Neural cell (in vitro differentiated cells): Measurements from ENCODE around the gene CLPSL2. TPM values are rescaled to one million over a fixed set of nuclear protein-coding genes. Genes with fewer than 3 reads are reported as not detected.

Experiments
- H2AFZ ChIP-seq: fragments of 200-600, 300-800 bp; sonication (generic), shearing (Covaris generic); 2 replicates; pipeline ENCODE4 v1.6.0; 2014; ENCODE audit warnings: low read depth, mild to moderate bottlenecking, antibody characterized with exemption, low read length, moderate library complexity
- H3F3A ChIP-seq: fragments of 200-600 bp; shearing (Covaris generic); 2 replicates; pipeline ENCODE4 v1.6.1; 2016; ENCODE audit warnings: mild to moderate bottlenecking, moderate library complexity, mixed read lengths, antibody characterized with exemption, low read length; ENCODE audit not compliant: insufficient read depth, poor library complexity, severe bottlenecking
- H3K27ac ChIP-seq: fragments of 200-600, 300-800 bp; sonication (generic), shearing (Covaris generic); 2 replicates; pipeline ENCODE4 v1.5.1; 2014; ENCODE audit warnings: mild to moderate bottlenecking, low read length, moderate library complexity
- H3K27me3 ChIP-seq: fragments of 300-800, 200-600 bp; sonication (generic), shearing (Covaris generic); 2 replicates; pipeline ENCODE4 v1.6.0; 2014; ENCODE audit warnings: mild to moderate bottlenecking, low read depth, low read length, moderate library complexity; ENCODE audit not compliant: insufficient read depth
- H3K36me3 ChIP-seq: fragments of 300-800, 200-600 bp; sonication (generic), shearing (Covaris generic); 2 replicates; pipeline ENCODE4 v1.5.1; 2014; ENCODE audit warnings: mild to moderate bottlenecking, antibody characterized with exemption, low read length, moderate library complexity; ENCODE audit not compliant: insufficient read depth
- H3K4me2 ChIP-seq: fragments of 300-800, 200-600 bp; sonication (generic), shearing (Covaris generic); 2 replicates; pipeline ENCODE4 v1.6.0; 2014; ENCODE audit warnings: mild to moderate bottlenecking, low read length
- H3K4me3 ChIP-seq: fragments of 300-800, 200-600 bp; sonication (generic), shearing (Covaris generic); 2 replicates; pipeline ENCODE4 v1.5.1; 2014; ENCODE audit warnings: mild to moderate bottlenecking, low read length, moderate library complexity
- H3K79me2 ChIP-seq: fragments of 200-600 bp; shearing (Covaris generic); replicated peaks from 2 replicates; pipeline ENCODE4 v1.6.0; 2014; ENCODE audit warnings: mild to moderate bottlenecking, low read length, moderate library complexity; ENCODE audit not compliant: insufficient read depth
- H3K9ac ChIP-seq: fragments of 300-800, 200-600 bp; sonication (generic), shearing (Covaris generic); 2 replicates; pipeline ENCODE4 v1.6.1; 2016; ENCODE audit warnings: mild to moderate bottlenecking, low read length, mixed read lengths
- H3K9me2 ChIP-seq: fragments of 200-600 bp; shearing (Covaris generic); 2 replicates; pipeline ENCODE4 v1.6.1; 2016; ENCODE audit warnings: mild to moderate bottlenecking, low read length, mixed read lengths; ENCODE audit not compliant: insufficient read depth
- H3K9me3 ChIP-seq: fragments of 200-600, 300-800 bp; sonication (generic), shearing (Covaris generic); 2 replicates; pipeline ENCODE4 v1.6.1; 2016; ENCODE audit warnings: mild to moderate bottlenecking, mixed run types, low read length, moderate library complexity, mixed read lengths
- H4K20me1 ChIP-seq: fragments of 200-600 bp; shearing (Covaris generic); 2 replicates; pipeline ENCODE4 v1.6.1; 2016; ENCODE audit warnings: mild to moderate bottlenecking, mixed run types; ENCODE audit not compliant: insufficient read depth
- EP300 ChIP-seq: fragments of 450-650 bp; conservative IDR thresholded peaks from 2 replicates; pipeline ENCODE4 v1.6.1; 2014; ENCODE audit warnings: antibody characterized with exemption, mild to moderate bottlenecking, moderate library complexity; ENCODE audit not compliant: poor library complexity, severe bottlenecking
- EZH2 ChIP-seq: fragments of 200-600, 300-800 bp; shearing (Covaris generic), sonication (generic); IDR thresholded peaks from 2 replicates; pipeline ENCODE4 v1.6.1; 2014; ENCODE audit warnings: antibody characterized with exemption, low read length, borderline replicate concordance, mild to moderate bottlenecking; ENCODE audit not compliant: insufficient read depth, poor library complexity, severe bottlenecking
- MXI1 ChIP-seq: fragments of 450-650 bp; conservative IDR thresholded peaks from 2 replicates; pipeline ENCODE4 v1.6.1; 2014; ENCODE audit warnings: antibody characterized with exemption, mild to moderate bottlenecking; ENCODE audit not compliant: poor library complexity, severe bottlenecking
- POLR2AphosphoS5 ChIP-seq: IDR thresholded peaks from 2 replicates; pipeline ENCODE4 v1.6.1; 2012
- RAD21 ChIP-seq: fragments of 450-650 bp; conservative IDR thresholded peaks from 2 replicates; pipeline ENCODE4 v1.6.1; 2014; ENCODE audit warnings: antibody characterized with exemption, mild to moderate bottlenecking, moderate library complexity
- SMC3 ChIP-seq: fragments of 450-650 bp; conservative IDR thresholded peaks from 2 replicates; pipeline ENCODE4 v1.6.1; 2014; ENCODE audit warnings: antibody characterized with exemption, mild to moderate bottlenecking, moderate library complexity; ENCODE audit not compliant: poor library complexity
- TAF1 ChIP-seq: IDR thresholded peaks from 2 replicates; pipeline ENCODE4 v1.6.1; 2012; ENCODE audit warnings: low read depth
- polyA minus RNA-seq: library from RNA; depleted of rRNA, polyadenylated mRNA; stranded (reverse); fragments of >200 nt; gene quantifications from 2 replicates; pipeline ENCODE4 v1.2.3, GENCODE V29; 2014
- polyA plus RNA-seq: library from polyadenylated mRNA; depleted of rRNA; stranded (reverse); fragments of >200 nt; gene quantifications from 2 replicates; pipeline ENCODE4 v1.2.3, GENCODE V29; 2014
- TF ChIP-seq, protein P1 (sequence below): IDR thresholded peaks from 2 replicates; pipeline ENCODE4 v1.6.1; 2012; ENCODE audit warnings: borderline replicate concordance
- TF ChIP-seq, protein P2 (sequence below): fragments of 450-650 bp; IDR thresholded peaks from 2 replicates; pipeline ENCODE4 v1.5.1; 2014; ENCODE audit warnings: antibody characterized with exemption, mild to moderate bottlenecking, moderate library complexity; ENCODE audit not compliant: poor library complexity, severe bottlenecking

CLPSL2 gene, protein sequence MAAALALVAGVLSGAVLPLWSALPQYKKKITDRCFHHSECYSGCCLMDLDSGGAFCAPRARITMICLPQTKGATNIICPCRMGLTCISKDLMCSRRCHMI
- not detected in 2 replicates for polyA plus RNA-seq
- not detected in 2 replicates for polyA minus RNA-seq

DNA sequence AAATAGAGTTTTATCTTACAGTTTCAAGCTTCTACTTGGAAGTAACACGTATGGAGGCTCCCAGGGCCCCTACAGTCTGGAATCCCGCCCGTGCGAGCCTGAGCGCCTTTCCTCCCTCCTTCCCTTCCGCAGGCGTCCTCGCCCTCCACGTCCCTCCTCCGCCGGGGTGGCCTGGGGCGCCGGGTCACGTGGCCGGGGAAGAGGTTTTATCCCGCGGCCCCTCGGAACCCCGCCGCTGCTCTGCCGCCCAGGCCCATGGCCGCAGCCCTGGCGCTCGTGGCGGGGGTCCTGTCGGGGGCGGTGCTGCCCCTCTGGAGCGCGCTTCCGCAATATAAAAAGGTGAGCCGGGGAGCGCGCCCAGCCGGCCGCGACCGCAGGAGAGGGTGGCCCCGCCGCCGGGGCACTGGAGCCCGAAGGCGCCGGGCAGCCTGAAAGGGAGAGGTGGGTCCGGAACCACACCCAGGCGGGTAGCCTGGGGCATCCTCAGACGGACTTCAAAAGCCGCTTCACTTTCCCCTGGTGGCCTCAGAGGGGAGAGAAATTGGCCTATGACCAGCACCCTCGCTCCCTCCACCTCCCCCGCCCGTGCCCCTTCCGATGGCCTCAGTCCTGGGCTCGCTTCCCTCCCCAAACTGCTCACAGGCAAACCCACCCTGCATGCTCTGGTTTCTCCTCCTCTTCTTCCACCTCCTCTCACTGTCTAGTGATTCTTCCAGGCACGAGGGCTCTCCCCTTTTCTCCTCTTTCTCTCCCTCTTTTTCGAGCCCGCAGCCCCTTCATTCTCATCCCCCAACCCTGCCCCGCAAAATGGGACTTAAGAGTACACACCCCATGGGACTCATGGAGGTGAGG is at the start of gene CLPSL2:
Gene CLPSL2, plus strand, starts transcription at position 235 of the 852 bp plus-strand sequence. Its CDS starts 21 bp downstream, at position 256.
- no peaks in the 10 kb centered on the region for H3K36me3 ChIP-seq
- no peaks in the 10 kb centered on the region for H3F3A ChIP-seq
- H3K27me3 ChIP-seq = peaks cover 17% of the 10 kb centered on the region
- TF ChIP-seq MXI1 (no peak), POLR2AphosphoS5 (no peak), RAD21 (no peak), TAF1 (no peak), EZH2 (no peak), SMC3 (no peak), EP300 (no peak)
- TF ChIP-seq, protein P1, sequence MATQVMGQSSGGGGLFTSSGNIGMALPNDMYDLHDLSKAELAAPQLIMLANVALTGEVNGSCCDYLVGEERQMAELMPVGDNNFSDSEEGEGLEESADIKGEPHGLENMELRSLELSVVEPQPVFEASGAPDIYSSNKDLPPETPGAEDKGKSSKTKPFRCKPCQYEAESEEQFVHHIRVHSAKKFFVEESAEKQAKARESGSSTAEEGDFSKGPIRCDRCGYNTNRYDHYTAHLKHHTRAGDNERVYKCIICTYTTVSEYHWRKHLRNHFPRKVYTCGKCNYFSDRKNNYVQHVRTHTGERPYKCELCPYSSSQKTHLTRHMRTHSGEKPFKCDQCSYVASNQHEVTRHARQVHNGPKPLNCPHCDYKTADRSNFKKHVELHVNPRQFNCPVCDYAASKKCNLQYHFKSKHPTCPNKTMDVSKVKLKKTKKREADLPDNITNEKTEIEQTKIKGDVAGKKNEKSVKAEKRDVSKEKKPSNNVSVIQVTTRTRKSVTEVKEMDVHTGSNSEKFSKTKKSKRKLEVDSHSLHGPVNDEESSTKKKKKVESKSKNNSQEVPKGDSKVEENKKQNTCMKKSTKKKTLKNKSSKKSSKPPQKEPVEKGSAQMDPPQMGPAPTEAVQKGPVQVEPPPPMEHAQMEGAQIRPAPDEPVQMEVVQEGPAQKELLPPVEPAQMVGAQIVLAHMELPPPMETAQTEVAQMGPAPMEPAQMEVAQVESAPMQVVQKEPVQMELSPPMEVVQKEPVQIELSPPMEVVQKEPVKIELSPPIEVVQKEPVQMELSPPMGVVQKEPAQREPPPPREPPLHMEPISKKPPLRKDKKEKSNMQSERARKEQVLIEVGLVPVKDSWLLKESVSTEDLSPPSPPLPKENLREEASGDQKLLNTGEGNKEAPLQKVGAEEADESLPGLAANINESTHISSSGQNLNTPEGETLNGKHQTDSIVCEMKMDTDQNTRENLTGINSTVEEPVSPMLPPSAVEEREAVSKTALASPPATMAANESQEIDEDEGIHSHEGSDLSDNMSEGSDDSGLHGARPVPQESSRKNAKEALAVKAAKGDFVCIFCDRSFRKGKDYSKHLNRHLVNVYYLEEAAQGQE = no peak
- TF ChIP-seq, protein P2, sequence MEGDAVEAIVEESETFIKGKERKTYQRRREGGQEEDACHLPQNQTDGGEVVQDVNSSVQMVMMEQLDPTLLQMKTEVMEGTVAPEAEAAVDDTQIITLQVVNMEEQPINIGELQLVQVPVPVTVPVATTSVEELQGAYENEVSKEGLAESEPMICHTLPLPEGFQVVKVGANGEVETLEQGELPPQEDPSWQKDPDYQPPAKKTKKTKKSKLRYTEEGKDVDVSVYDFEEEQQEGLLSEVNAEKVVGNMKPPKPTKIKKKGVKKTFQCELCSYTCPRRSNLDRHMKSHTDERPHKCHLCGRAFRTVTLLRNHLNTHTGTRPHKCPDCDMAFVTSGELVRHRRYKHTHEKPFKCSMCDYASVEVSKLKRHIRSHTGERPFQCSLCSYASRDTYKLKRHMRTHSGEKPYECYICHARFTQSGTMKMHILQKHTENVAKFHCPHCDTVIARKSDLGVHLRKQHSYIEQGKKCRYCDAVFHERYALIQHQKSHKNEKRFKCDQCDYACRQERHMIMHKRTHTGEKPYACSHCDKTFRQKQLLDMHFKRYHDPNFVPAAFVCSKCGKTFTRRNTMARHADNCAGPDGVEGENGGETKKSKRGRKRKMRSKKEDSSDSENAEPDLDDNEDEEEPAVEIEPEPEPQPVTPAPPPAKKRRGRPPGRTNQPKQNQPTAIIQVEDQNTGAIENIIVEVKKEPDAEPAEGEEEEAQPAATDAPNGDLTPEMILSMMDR = no peak
- peak within 1 kb of the TSS; percentile 26 for H3K9ac ChIP-seq
- no peaks in the 10 kb centered on the region for H3K9me3 ChIP-seq
- no peak within 1 kb of the TSS for H3K4me2 ChIP-seq
- no peak within 1 kb of the TSS for H3K27ac ChIP-seq
- no peaks in the 10 kb centered on the region for H3K9me2 ChIP-seq
- H4K20me1 ChIP-seq = no peaks in the 10 kb centered on the region
- peak within 1 kb of the TSS; percentile 65 for H3K4me3 ChIP-seq
- no peak within 1 kb of the TSS for H2AFZ ChIP-seq
- no peaks in the 10 kb centered on the region for H3K79me2 ChIP-seq

DNA sequence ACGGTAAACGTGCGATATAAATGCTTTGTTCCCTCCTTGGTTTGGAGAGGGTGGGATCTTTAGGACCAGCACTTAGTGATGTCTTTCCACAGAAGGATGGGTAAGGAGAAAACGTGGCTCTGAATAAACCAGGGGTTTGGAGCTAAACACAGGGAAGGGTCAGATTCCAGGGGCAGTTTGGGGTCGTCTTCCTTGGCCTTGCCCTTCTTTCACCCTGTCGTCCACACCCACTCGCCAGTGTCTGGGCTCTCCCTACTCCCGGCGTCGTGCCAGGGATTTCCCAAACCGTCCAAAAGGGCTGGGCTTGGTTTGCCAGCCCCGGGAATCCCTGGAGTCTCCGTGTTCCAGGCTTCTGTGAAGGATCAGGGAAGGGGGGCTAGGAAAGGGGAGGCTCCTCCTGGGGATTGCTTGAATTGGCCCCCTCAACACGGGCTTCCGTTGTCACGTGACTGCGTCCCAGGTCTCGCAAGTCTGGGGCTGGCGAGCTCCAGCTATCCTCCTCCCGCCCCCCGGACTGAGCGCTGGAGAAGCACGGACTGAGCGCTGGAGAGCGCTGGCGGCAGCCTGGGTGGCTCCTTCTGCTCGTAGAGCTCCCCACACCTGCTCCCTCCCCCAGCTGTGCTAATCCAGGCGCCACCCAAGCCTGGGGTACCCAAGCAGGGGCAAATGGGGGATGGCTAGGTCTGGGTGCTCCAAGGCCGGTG is 49.0 kb upstream of the CLPSL2 start:
- Histone ChIP-seq H3K9me3 (no peaks in the 10 kb centered on the region), H3K4me3 (peak overlapping the region; percentile 83), H4K20me1 (no peaks in the 10 kb centered on the region), H3K36me3 (no peaks in the 10 kb centered on the region), H3K4me2 (peak overlapping the region; percentile 86), H3F3A (no peaks in the 10 kb centered on the region), H3K9me2 (no peaks in the 10 kb centered on the region), H3K79me2 (no peaks in the 10 kb centered on the region), H3K27me3 (no peaks in the 10 kb centered on the region), H2AFZ (peak overlapping the region; percentile 94), H3K27ac (peak overlapping the region; percentile 82), H3K9ac (peak overlapping the region; percentile 90)
- peak; percentile 75 for TF ChIP-seq POLR2AphosphoS5
- peak; percentile 29 for TF ChIP-seq EP300
- TF ChIP-seq TAF1 = peak; percentile 62
- TF ChIP-seq, protein P2 = peak; percentile 25
- TF ChIP-seq MXI1 = no peak
- no peak for TF ChIP-seq EZH2
